GM12878 (cell line): Measurements from ENCODE around the gene ZC3H12D. TPM values are rescaled to one million over a fixed set of nuclear protein-coding genes. Genes with fewer than 3 reads are reported as not detected.
A peak's percentile ranks its signal among the peaks of the same experiment; 100 is the strongest.

ENCODE experiments used
- BACH1 ChIP-seq: fragments of 450-650 bp; IDR thresholded peaks from 2 replicates; pipeline ENCODE4 v1.6.1; 2017; ENCODE audit warnings: mild to moderate bottlenecking, borderline replicate concordance
- CREM ChIP-seq: IDR thresholded peaks from 2 replicates; pipeline ENCODE4 v1.6.1; 2014; ENCODE audit warnings: antibody characterized with exemption, low read depth
- CUX1 ChIP-seq: IDR thresholded peaks from 2 replicates; pipeline ENCODE4 v1.6.1; 2012; ENCODE audit warnings: improper control_type of control experiment, low read depth, low read length; ENCODE audit not compliant: insufficient replicate concordance
- E2F4 ChIP-seq: IDR thresholded peaks from 2 replicates; pipeline ENCODE4 v1.6.1; 2012; ENCODE audit warnings: low read depth, low read length, improper control_type of control experiment
- KDM1A ChIP-seq: fragments of 200-600 bp; sonication (generic); IDR thresholded peaks from 2 replicates; pipeline ENCODE4 v1.6.1; 2016; ENCODE audit warnings: borderline replicate concordance
- MTA2 ChIP-seq: fragments of 450-650 bp; IDR thresholded peaks from 2 replicates; pipeline ENCODE4 v1.6.1; 2016; ENCODE audit warnings: low read depth, mild to moderate bottlenecking, moderate library complexity
- MYC ChIP-seq: IDR thresholded peaks from 2 replicates; pipeline ENCODE4 v1.6.1; 2011; ENCODE audit warnings: mild to moderate bottlenecking, low read length, moderate library complexity, inconsistent platforms; ENCODE audit not compliant: insufficient read depth, insufficient replicate concordance, insufficient read length, severe bottlenecking
- PAX5 ChIP-seq: IDR thresholded peaks from 2 replicates; pipeline ENCODE4 v1.6.1; 2011; ENCODE audit warnings: low read depth, low read length, borderline replicate concordance
- RBBP5 ChIP-seq: fragments of 200-600 bp; sonication (generic); conservative IDR thresholded peaks from 2 replicates; pipeline ENCODE4 v1.6.1; 2016
- SMARCA5 ChIP-seq: fragments of 450-650 bp; IDR thresholded peaks from 2 replicates; pipeline ENCODE4 v1.6.1; 2017; ENCODE audit warnings: mild to moderate bottlenecking
- SMC3 ChIP-seq: IDR thresholded peaks from 2 replicates; pipeline ENCODE4 v1.6.1; 2011; ENCODE audit warnings: low read length, improper control_type of control experiment, borderline replicate concordance
- WRNIP1 ChIP-seq: IDR thresholded peaks from 2 replicates; pipeline ENCODE4 v1.6.1; 2011; ENCODE audit warnings: low read depth, low read length, improper control_type of control experiment, borderline replicate concordance
- ZBTB40 ChIP-seq: fragments of 450-650 bp; IDR thresholded peaks from 2 replicates; pipeline ENCODE4 v1.6.1; 2016; ENCODE audit warnings: mild to moderate bottlenecking, moderate library complexity, borderline replicate concordance
- ZNF217 ChIP-seq: fragments of 450-650 bp; IDR thresholded peaks from 2 replicates; pipeline ENCODE4 v1.6.1; 2017; ENCODE audit warnings: antibody characterized with exemption, mild to moderate bottlenecking
- ZNF687 ChIP-seq: fragments of 450-650 bp; IDR thresholded peaks from 2 replicates; pipeline ENCODE4 v1.6.1; 2017; ENCODE audit warnings: mild to moderate bottlenecking, moderate library complexity
- ZZZ3 ChIP-seq: IDR thresholded peaks from 2 replicates; pipeline ENCODE4 v1.6.1; 2011; ENCODE audit warnings: low read depth; ENCODE audit not compliant: control insufficient read depth, insufficient read length
- polyA plus RNA-seq, 11 experiments: library from polyadenylated mRNA; depleted of rRNA in 4 of 11; unstranded in 6 of 11; stranded (reverse) in 5 of 11; fragments of >200 nt; fragmentation: Nextera tagmentation in 4 of 11; fragmentation: Illumina TruSeq in 1 of 11; extraction: Ambion mirVana in 4 of 11; extraction: Trizol in 1 of 11; gene quantifications; 1 replicate in 1 of 11; 2 replicates in 10 of 11; pipeline versions ENCODE4 v1.2.1 to v1.2.3, GENCODE V29; 2011 to 2016; ENCODE audit warnings: inconsistent platforms in 2 of 11, missing spikeins in 2 of 11, low read depth in 1 of 11
- total RNA-seq, 4 experiments: library from RNA; depleted of rRNA in 3 of 4; stranded (reverse); fragments of >200 nt in 3 of 4; fragmentation: Illumina TruSeq in 1 of 4; extraction: Trizol in 1 of 4; gene quantifications; 2 replicates each; pipeline versions ENCODE4 v1.2.1 to v1.2.3, GENCODE V29; 2013 to 2021

Gene ZC3H12D
- total and polyA plus RNA-seq, 10 of the 15 experiments (the other 5 are each of a cell fraction or from before 2014, with no cell fraction given), result 1.4 to 29.7 (median 8.8) TPM

- TF ChIP-seq CUX1 (no peak), PAX5 (peak; percentile 72; the same call in 1 of the 2 replicates), ZZZ3 (no peak), ZNF687 (no peak), RBBP5 (no peak), MYC (no peak), MTA2 (peak; percentile 88), ZBTB40 (no peak), SMARCA5 (no peak), CREM (peak; percentile 48; the same call in 1 of the 2 replicates), ZNF217 (no peak), WRNIP1 (no peak), SMC3 (peak; percentile 19; the same call in 1 of the 2 replicates), BACH1 (no peak), E2F4 (no peak), KDM1A (no peak)
Measured at GRCh38 chr6:149471801-149472200, 13.0 kb downstream of the ZC3H12D start (continued).
